ENCODE data around the gene GABRD.

GRCh38 chr1:1987142-1987510 lies 32.0 kb upstream of the GABRD start:
- TF ChIP-seq SNAI2 (CRISPR knock-in tag; IDR thresholded peaks at IDR 0.05) (no peak), CREB5 (CRISPR knock-in tag; IDR thresholded peaks at IDR 0.05; ENCODE audit: low read depth) (no peak), RARB (CRISPR knock-in tag; IDR thresholded peaks at IDR 0.05) (no peak), ZFP30 (CRISPR knock-in tag; IDR thresholded peaks at IDR 0.05) (no peak), ESRRG (CRISPR knock-in tag; IDR thresholded peaks at IDR 0.05) (no peak)
- TF ChIP-seq, protein P1, sequence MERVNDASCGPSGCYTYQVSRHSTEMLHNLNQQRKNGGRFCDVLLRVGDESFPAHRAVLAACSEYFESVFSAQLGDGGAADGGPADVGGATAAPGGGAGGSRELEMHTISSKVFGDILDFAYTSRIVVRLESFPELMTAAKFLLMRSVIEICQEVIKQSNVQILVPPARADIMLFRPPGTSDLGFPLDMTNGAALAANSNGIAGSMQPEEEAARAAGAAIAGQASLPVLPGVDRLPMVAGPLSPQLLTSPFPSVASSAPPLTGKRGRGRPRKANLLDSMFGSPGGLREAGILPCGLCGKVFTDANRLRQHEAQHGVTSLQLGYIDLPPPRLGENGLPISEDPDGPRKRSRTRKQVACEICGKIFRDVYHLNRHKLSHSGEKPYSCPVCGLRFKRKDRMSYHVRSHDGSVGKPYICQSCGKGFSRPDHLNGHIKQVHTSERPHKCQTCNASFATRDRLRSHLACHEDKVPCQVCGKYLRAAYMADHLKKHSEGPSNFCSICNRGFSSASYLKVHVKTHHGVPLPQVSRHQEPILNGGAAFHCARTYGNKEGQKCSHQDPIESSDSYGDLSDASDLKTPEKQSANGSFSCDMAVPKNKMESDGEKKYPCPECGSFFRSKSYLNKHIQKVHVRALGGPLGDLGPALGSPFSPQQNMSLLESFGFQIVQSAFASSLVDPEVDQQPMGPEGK (CRISPR knock-in tag; IDR thresholded peaks at IDR 0.05; ENCODE audit: borderline replicate concordance), result no peak
